ENCODE data around the gene LMAN1L.

Gene LMAN1L

DNA sequence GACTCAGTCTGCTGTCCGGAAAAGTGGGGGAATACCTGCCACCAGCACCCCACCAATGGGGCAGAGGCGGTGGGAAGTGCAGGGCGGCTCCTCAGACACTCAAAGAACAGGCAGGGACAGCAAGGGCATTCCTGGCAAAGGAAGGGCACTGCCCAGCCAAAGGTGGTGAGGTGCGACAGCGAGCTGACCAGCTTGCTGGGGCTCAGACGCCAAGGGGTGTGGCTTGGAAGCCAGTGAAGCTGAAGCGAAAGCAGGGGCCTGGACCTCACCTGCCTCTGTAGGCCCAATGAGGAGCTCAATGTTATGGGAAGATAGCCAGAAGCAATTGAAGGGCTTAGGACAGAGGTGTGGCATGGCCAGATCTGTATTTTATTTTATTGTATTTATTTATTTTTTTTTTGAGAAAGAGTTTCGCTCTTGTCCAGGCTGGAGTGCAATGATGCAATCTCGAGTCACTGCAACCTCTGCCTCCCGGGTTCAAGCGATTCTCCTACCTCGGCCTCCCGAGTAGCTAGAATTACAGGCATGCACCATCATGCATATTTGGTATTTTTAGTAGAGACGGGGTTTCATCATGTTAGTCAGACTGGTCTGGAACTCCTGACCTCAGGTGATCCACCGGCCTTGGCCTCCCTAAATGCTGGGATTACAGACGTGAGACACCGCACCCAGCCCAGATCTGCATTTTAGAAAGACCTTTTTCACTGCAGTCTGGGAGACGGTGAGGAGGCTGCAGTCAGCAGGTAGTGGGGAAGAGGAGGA, 4.4 kb upstream of the LMAN1L start:
- TF ChIP-seq, protein P1, sequence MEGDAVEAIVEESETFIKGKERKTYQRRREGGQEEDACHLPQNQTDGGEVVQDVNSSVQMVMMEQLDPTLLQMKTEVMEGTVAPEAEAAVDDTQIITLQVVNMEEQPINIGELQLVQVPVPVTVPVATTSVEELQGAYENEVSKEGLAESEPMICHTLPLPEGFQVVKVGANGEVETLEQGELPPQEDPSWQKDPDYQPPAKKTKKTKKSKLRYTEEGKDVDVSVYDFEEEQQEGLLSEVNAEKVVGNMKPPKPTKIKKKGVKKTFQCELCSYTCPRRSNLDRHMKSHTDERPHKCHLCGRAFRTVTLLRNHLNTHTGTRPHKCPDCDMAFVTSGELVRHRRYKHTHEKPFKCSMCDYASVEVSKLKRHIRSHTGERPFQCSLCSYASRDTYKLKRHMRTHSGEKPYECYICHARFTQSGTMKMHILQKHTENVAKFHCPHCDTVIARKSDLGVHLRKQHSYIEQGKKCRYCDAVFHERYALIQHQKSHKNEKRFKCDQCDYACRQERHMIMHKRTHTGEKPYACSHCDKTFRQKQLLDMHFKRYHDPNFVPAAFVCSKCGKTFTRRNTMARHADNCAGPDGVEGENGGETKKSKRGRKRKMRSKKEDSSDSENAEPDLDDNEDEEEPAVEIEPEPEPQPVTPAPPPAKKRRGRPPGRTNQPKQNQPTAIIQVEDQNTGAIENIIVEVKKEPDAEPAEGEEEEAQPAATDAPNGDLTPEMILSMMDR (IDR thresholded peaks at IDR 0.05; ENCODE audit: low read depth, low read length), result no peak
- TF ChIP-seq EZH2phosphoT487 (IDR thresholded peaks at IDR 0.05; ENCODE audit: low read depth), result no peak
- Histone ChIP-seq H3K4me3 (ENCODE audit: low read length) (no peak overlapping the region), H3K27ac (ENCODE audit: low read length) (no peak overlapping the region), H3K9me3 (ENCODE audit: insufficient read depth, low read length) (no peaks in the 10 kb centered on the region), H3K36me3 (replicated peaks; ENCODE audit: low read depth, low read length) (peaks cover 17% of the 10 kb centered on the region), H3K27me3 (ENCODE audit: low read depth, low read length) (no peaks in the 10 kb centered on the region), H2AFZ (ENCODE audit: low read depth, low read length) (no peak overlapping the region), H3K4me2 (ENCODE audit: low read length) (no peak overlapping the region), H3K4me1 (ENCODE audit: low read length) (peaks cover 7% of the 10 kb centered on the region), H3K9ac (ENCODE audit: low read length) (no peak overlapping the region), H3K79me2 (ENCODE audit: low read length) (no peaks in the 10 kb centered on the region), H4K20me1 (ENCODE audit: insufficient read depth, low read length) (peaks cover 12% of the 10 kb centered on the region)

DNA sequence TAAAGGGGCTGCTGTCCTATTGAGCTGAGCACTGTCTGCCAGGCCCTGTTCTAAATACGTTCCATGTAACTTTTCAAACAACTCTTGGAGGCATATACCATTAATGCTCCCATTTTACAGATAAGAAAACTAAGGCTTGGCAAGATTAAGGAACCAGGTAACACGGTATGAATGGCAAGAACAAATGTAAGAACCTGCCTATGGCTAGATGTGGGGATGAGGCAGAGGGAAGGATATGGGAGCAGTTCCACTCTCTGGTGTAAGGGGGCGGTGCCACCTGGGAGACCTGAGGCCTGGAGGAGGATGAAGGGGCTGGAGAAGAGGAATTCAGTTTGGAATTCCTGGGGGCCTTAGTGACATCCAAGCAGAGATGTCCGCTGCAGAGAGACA, 3.8 kb upstream of the LMAN1L start:
- Histone ChIP-seq H3K27me3 (ENCODE audit: low read depth, low read length) (no peaks in the 10 kb centered on the region), H3K9ac (ENCODE audit: low read length) (no peak overlapping the region), H3K9me3 (ENCODE audit: insufficient read depth, low read length) (no peaks in the 10 kb centered on the region), H3K4me1 (ENCODE audit: low read length) (peaks cover 7% of the 10 kb centered on the region), H3K4me2 (ENCODE audit: low read length) (no peak overlapping the region), H3K27ac (ENCODE audit: low read length) (no peak overlapping the region), H4K20me1 (ENCODE audit: insufficient read depth, low read length) (peaks cover 6% of the 10 kb centered on the region), H3K79me2 (ENCODE audit: low read length) (no peaks in the 10 kb centered on the region), H3K36me3 (replicated peaks; ENCODE audit: low read depth, low read length) (peaks cover 11% of the 10 kb centered on the region), H2AFZ (ENCODE audit: low read depth, low read length) (no peak overlapping the region), H3K4me3 (ENCODE audit: low read length) (no peak overlapping the region)
- TF ChIP-seq, protein P1 (IDR thresholded peaks at IDR 0.05; ENCODE audit: low read depth, low read length), result peak; percentile 32; the same call in 1 of the 2 replicates
- TF ChIP-seq EZH2phosphoT487 (IDR thresholded peaks at IDR 0.05; ENCODE audit: low read depth), result no peak

DNA sequence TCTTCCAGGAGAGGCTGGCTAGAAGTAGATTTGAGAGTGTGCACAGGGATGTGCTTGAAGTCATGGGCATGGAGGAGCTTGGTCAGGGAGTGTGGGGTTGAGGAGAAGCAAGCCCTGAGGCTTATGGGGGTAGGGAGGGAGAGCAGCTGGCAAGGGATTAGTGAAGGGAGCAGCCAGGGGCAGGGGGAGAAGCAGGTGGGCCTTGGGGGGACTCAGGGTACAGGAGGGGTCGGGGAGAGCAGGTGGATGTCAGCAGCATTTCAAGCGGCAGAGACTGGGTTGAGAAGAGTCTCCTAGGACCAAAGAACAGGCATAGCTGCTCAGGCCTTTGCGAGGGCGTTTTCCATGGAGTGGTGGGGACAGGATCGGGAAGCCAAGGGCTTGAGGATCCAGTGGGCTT, 3.4 kb upstream of the LMAN1L start:
- peaks cover 2% of the 10 kb centered on the region; the same call in 1 of the 2 replicates for H4K20me1 ChIP-seq (ENCODE audit: insufficient read depth, low read length)
- H3K9me3 ChIP-seq (ENCODE audit: insufficient read depth, low read length), result no peaks in the 10 kb centered on the region
- peaks cover 7% of the 10 kb centered on the region for H3K4me1 ChIP-seq (ENCODE audit: low read length)
- no peak overlapping the region for H3K4me2 ChIP-seq (ENCODE audit: low read length)
- TF ChIP-seq, protein P1 (IDR thresholded peaks at IDR 0.05; ENCODE audit: low read depth, low read length), result no peak
- no peak for TF ChIP-seq EZH2phosphoT487 (IDR thresholded peaks at IDR 0.05; ENCODE audit: low read depth)
- no peak overlapping the region for H3K4me3 ChIP-seq (ENCODE audit: low read length)
- no peak overlapping the region for H3K27ac ChIP-seq (ENCODE audit: low read length)
- no peak overlapping the region for H2AFZ ChIP-seq (ENCODE audit: low read depth, low read length)
- peaks cover 7% of the 10 kb centered on the region for H3K36me3 ChIP-seq (replicated peaks; ENCODE audit: low read depth, low read length)
- H3K79me2 ChIP-seq (ENCODE audit: low read length), result no peaks in the 10 kb centered on the region
- H3K9ac ChIP-seq (ENCODE audit: low read length), result no peak overlapping the region
- H3K27me3 ChIP-seq (ENCODE audit: low read depth, low read length), result no peaks in the 10 kb centered on the region

DNA sequence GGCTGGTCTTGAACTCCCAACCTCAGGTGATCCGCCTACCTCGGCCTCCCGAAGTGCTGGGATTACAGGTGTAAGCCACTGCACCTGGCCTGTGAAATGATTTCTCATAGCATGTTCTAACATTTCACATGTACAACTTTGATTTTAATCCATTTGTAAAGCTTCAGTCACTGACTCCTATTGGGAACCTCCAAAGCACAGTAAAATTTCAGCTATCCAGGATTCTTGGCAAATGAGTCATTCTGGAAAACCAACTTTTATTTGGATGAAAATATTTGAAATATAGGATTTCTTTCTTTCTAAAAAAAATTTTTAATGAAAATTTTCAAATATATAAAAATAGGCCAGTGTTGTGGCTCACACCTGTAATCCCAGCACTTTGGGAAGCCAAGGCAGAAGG, 2.7 kb upstream of the LMAN1L start:
- Histone ChIP-seq H4K20me1 (ENCODE audit: insufficient read depth, low read length) (no peaks in the 10 kb centered on the region), H3K9me3 (ENCODE audit: insufficient read depth, low read length) (no peaks in the 10 kb centered on the region), H3K27me3 (ENCODE audit: low read depth, low read length) (no peaks in the 10 kb centered on the region), H2AFZ (ENCODE audit: low read depth, low read length) (no peak overlapping the region), H3K36me3 (replicated peaks; ENCODE audit: low read depth, low read length) (peaks cover under 1% of the 10 kb centered on the region), H3K4me1 (ENCODE audit: low read length) (peaks cover 10% of the 10 kb centered on the region), H3K9ac (ENCODE audit: low read length) (no peak overlapping the region), H3K27ac (ENCODE audit: low read length) (no peak overlapping the region), H3K79me2 (ENCODE audit: low read length) (no peaks in the 10 kb centered on the region), H3K4me2 (ENCODE audit: low read length) (no peak overlapping the region), H3K4me3 (ENCODE audit: low read length) (no peak overlapping the region)
- TF ChIP-seq, protein P1 (IDR thresholded peaks at IDR 0.05; ENCODE audit: low read depth, low read length), result no peak
- TF ChIP-seq EZH2phosphoT487 (IDR thresholded peaks at IDR 0.05; ENCODE audit: low read depth), result no peak

Measured in OCI-LY3 (cell line).